Inflammatory macrophage treated with lipopolysaccharide for 1 hour (primary cell): ENCODE results near the gene OR2D2.
A peak's percentile ranks its signal among the peaks of the same experiment; 100 is the strongest.
"Not testable (repeated sequence)": the region's sequence is repeated elsewhere in the genome, so short reads cannot be mapped to it uniquely, and the experiment has no call there.

ENCODE experiments used
- DNase-seq, 2 donors: peaks; one replicate each; pipeline ENCODE4 v3.0.0-alpha.2; 2020 to 2022

OR2D2 gene

DNA sequence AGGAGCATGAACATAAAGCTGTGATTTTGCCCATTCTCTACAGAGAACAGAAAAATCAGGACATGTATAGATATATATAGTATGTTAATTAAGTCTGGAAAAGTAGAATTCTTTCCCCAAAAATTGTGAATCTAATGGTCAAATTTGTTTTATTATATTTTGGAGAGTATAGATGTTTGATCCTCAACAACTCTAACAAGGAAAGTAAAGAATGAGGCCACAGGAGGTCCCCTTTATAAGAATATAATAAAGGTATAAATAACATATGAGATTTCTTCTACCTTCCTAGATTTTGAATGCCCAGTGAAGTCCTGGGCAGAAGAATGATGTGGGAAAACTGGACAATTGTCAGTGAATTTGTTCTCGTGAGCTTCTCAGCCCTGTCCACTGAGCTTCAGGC lies 16.0 kb downstream of the OR2D2 start, which contains the start of gene OR10A4:
OR10A4 (plus strand) TSS at position 301 of the 400 bp plus-strand sequence; CDS start at position 324, 23 bp downstream.
- DNase-seq, result no peak

DNA sequence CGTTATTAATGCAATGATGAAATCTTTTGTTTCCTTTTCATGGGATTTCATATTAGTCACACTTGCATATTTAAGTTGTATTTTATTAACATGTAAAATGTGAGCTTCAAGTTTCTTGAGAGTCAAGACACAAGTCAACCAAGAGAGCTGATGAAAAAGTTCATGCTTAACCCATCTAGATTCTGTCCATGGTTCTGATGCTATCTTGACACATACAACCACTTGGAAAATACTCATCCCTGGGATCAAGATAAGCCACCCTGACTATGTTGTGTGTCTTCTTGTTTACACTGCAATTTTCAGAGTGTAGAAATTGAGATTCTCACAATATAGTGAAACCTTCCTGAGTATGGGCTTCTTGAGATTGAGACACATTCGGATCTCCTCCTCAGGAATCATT lies 16.5 kb downstream of the OR2D2 start:
- DNase-seq, result no peak

DNA sequence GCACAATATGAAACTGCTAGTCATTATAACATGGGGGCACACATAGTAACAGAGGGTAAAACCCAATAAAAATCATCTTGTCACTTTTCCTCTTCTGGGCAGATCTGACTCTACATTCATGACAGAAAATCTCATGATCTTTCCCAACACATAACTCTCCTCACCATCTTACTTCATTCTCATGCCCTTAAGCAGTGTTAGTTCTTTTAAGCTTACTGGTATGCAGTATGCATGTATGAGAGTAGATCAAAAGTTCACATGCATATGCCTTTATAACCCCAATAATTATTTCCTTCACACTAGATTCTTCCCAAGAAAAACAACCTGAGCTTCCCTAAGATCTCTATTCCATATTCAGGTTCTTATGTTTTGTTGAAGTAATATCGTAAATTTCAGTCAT lies 21.0 kb downstream of the OR2D2 start:
- DNase-seq, result no peak

DNA sequence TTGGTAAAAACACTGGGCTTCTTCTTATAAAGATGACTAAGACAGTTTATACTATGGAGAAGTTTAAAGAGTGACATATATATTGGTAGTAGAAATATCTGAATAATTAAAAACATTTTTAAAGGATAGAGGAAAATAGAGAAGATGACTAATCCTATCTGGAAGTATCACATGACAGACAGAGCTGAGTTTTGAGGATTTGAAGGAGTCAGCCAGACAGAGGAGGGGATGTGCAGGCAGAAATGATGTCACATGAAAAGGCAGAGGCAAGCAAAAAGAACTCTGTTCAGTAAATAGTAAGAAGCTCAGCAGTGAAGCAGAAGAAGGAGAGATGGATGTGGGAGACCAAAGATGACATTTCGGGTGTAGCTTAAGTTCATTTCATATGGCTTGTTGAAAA lies 27.9 kb downstream of the OR2D2 start:
- DNase-seq, result peak in 1 of 2 donors; percentile 17

DNA sequence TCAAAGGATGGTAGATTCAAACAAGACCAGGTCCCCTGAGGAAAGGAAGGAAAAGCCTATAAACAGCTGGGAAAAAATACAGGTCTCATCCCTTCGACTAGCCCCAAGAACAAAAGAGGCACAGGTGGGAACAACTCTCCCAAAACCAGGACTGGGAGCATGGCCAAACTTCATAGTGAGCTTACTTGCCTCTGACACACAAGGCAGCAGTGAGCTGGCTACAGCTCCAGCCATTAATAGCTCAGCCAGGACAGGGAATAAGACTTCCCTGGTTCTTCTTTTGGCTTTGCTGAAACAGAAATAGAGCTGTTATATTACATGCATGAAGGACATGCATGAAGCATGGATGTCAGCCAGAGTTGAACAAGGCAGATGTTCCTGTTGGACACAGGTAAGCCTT lies 29.3 kb downstream of the OR2D2 start, which contains the start of gene OR10A2:
OR10A2 (plus strand) TSS at position 97 of the 400 bp plus-strand sequence. CDS start 6,698 bp downstream, outside the sequence.
- no peak for DNase-seq

DNA sequence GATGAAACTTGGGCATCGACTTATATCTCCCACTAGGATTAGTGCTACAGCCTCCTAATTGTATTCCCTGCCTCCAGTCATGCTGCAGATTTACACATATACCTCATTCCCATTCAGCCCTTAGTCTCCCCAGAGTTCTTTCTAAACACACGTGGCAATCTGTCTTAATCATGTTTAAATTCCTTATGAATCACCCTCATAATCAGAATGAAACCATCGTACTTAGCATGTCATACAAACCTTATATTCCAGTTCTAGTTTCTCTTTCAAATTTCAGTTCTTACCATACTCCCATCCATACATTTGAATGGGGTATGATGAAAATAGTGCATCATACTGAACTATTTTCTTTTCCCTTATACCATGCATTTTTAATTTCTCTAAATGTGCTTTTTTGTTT lies 35.4 kb downstream of the OR2D2 start:
- DNase-seq, result no peak

DNA sequence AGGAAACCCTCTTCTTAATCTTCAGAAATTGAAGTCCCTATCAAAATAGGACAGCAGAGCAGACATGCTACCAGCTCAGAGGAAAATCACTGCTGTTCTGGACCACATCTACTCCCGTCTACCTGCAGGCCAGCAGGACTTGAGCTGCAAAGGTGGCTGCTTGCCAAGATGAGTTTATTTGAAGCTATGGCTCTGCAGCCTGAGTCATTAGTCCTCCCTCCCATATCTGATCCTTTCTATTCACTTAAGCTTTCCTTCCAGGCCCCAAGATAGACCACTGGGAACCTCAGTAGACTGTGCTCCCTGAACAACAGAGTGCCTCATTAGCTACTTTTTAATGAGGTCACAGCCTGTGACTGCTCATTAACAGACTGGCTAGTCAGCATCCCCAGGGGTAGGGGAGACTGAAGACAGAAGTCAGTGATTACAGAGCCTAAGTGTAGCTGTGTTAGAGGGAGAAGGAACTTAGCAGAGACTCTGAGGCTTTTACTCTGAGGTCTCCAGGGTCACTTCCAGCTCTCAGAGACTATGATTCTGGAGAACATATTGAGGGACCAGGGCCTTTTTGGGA lies 36.2 kb downstream of the OR2D2 start:
- no peak for DNase-seq

DNA sequence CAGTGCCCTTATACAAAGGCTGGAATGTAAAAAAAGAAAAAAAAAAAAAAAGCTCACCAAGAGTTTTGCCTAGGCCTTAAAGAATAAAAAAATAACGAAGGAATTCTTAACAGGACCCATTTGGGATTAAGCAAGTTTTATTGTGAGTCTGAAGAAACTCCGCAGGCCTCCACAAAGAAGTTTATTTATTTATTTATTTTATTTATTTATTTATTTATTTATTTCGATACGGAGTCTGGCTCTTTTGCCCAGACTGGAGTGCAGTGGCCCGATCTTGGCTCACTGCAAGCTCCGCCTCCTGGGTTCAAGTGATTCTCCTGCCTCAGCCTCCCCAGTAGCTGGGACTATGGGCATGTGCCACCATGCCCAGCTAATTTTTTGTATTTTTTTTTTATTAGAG lies 37.5 kb downstream of the OR2D2 start:
- DNase-seq, result not testable (repeated sequence)

DNA sequence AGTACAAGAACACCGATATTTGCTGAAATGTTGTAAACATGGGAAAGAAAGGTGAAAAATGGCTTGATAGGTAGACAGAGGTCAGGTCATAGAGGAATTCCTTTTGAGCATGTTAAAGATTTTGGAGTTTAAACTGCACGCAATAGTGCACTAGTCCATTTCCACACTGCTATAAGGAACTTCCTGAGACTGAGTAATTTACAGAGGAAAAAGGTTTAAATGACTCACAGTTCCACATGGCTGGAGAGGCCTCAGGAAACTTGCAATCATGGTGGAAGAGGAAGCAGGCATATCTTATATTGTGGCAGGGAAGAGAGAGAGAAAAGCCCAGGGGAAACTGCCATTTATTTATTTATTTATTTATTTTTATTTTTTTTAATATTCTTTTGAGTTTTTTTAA lies 41.8 kb downstream of the OR2D2 start:
- no peak for DNase-seq

DNA sequence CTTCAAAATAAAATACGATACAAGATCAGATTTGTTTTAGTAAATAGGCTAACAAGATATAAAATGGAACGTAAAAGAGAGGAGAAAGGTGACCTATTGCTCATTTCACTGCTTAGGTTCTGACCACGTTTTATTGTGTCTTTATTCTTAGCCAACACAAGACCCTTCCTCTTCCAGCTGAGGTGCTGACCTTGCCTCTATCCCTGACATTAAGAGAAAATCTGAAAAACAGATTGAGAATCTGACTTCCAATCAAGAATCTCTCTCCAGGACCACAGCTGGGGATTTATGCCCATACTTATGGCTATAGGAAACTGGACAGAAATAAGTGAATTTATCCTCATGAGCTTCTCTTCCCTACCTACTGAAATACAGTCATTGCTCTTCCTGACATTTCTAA lies 46.9 kb downstream of the OR2D2 start, which contains the start of gene OR10A5:
OR10A5 (plus strand) TSS at position 301 of the 400 bp plus-strand sequence; CDS start at position 301, 0 bp downstream.
- DNase-seq, result no peak

DNA sequence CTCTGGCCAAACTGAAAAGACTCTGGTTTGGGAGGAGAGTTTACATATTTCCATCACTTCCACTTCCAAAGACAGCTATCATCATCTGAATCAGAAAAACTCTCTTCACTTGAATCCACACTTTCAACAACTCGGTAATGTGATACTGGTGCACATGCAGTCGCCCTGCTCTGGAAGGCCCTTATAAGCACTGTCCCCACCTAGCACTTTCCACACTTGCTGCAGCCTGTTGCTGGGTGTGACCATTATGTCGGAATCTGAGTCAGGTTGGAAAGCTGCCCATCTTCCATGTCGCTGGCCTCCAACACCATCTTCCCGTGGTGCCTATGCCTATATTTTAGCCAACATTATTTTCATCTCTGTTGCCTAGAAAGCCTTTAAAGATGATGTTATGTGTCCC lies 47.9 kb downstream of the OR2D2 start:
- no peak for DNase-seq

DNA sequence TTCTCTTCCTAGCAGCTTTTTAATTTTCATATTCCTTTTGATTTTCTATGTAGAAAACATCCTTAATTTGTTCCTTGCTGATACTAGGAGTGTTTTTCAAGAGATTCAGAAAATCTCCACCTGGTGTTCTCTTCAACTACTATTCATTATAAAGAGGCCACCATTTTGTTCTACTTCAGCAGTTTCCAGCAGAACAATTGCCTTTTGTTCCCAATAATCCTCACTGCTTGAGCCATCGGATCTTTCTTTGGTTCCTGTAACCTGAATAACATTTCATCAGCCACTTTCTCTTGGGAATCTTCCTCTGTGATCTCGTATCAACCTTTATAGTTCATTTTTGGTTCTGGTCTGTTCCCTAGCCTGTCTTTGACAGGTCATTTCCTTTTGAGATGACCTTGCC lies 48.6 kb downstream of the OR2D2 start:
- DNase-seq, result no peak

DNA sequence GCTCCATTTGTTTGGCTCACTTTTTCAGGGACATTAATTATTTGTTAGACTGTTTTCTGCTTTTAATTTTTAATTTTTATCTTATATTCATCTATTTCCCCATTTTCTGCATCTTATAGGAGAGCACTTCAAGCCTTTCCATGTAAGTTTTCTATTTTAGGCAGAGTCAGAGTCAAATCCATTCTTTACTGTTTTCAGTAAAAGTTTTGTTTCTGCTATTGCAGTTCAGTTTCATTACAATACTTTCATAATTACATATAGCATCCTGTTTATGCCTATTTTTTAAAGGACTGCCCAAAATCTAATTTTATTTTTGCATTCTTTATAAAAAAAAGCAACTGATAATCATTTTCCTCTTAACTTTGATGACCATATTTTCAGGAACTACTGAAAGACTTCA lies 50.6 kb downstream of the OR2D2 start:
- no peak for DNase-seq
